Measurements from ENCODE around the gene DPP10.
A peak's percentile ranks its signal among the peaks of the same experiment; 100 is the strongest.

DPP10 gene

GRCh38 chr2:115606350-115606749 is 1163.9 kb downstream of the DPP10 start:
- Histone ChIP-seq H2AFZ (ENCODE audit: low read length) (peak overlapping the region; percentile 53), H2BK15ac (ENCODE audit: low read length) (no peak overlapping the region), H3K23ac (ENCODE audit: low read depth, low read length, poor library complexity) (no peak overlapping the region), H2BK12ac (ENCODE audit: low read length) (no peak overlapping the region), H3K27ac (replicated peaks; ENCODE audit: low read length) (no peak overlapping the region), H3K4ac (ENCODE audit: low read length) (no peak overlapping the region), H3K27me3 (ENCODE audit: control insufficient read depth in 3 of 3, insufficient read depth in 3 of 3, low read depth in 1 of 3, low read length in 3 of 3) (no peaks in the 10 kb centered on the region), H4K91ac (ENCODE audit: low read depth, low read length, poor library complexity) (no peak overlapping the region), H2BK120ac (ENCODE audit: low read depth, low read length) (no peak overlapping the region), H3K79me1 (ENCODE audit: low read depth, low read length) (no peaks in the 10 kb centered on the region), H3K4me1 (ENCODE audit: control insufficient read depth in 2 of 2, insufficient read depth in 1 of 2, low read depth in 1 of 2, low read length in 2 of 2) (no peaks in the 10 kb centered on the region), H3K9me3 (replicated peaks in 1 of 2; ENCODE audit: control insufficient read depth in 2 of 2, insufficient read depth in 1 of 2, low read depth in 1 of 2, low read length in 2 of 2) (no peaks in the 10 kb centered on the region), H3K4me2 (ENCODE audit: insufficient read depth, low read length, poor library complexity, severe bottlenecking) (no peak overlapping the region), H3K9ac (ENCODE audit: low read depth, low read length, poor library complexity) (no peak overlapping the region), H3K4me3 (ENCODE audit: low read length in 2 of 2) (no peak overlapping the region), H4K8ac (ENCODE audit: low read depth, low read length) (no peak overlapping the region), H3K18ac (ENCODE audit: low read length) (no peak overlapping the region), H3K36me3 (replicated peaks in 1 of 2; ENCODE audit: control insufficient read depth in 2 of 2, insufficient read depth in 2 of 2, low read length in 2 of 2) (no peaks in the 10 kb centered on the region), H2BK5ac (ENCODE audit: low read length) (no peak overlapping the region), H2AK5ac (ENCODE audit: low read depth, low read length) (no peak overlapping the region), H3K14ac (ENCODE audit: low read length) (no peak overlapping the region)
- no CpG with 5 or more reads among the region's 1 CpG for WGBS, 2 donors (ENCODE audit: extremely low coverage in 2 of 2, insufficient read length in 2 of 2, insufficient replicate concordance in 1 of 2)
- DNase-seq (ENCODE audit: low spot score), result no peak

- no peaks in the 10 kb centered on the region for H3K9me3 ChIP-seq (replicated peaks in 1 of 2; ENCODE audit: control insufficient read depth in 2 of 2, insufficient read depth in 1 of 2, low read depth in 1 of 2, low read length in 2 of 2)
- no peak overlapping the region for H3K4me2 ChIP-seq (ENCODE audit: insufficient read depth, low read length, poor library complexity, severe bottlenecking)
- H3K23ac ChIP-seq (ENCODE audit: low read depth, low read length, poor library complexity), result no peak overlapping the region
- no peak overlapping the region for H3K14ac ChIP-seq (ENCODE audit: low read length)
- H3K36me3 ChIP-seq (replicated peaks in 1 of 2; ENCODE audit: control insufficient read depth in 2 of 2, insufficient read depth in 2 of 2, low read length in 2 of 2), result no peaks in the 10 kb centered on the region
- H2BK15ac ChIP-seq (ENCODE audit: low read length), result no peak overlapping the region
- H4K8ac ChIP-seq (ENCODE audit: low read depth, low read length), result no peak overlapping the region
- no peak overlapping the region for H2BK120ac ChIP-seq (ENCODE audit: low read depth, low read length)
- no peak overlapping the region for H3K9ac ChIP-seq (ENCODE audit: low read depth, low read length, poor library complexity)
- H2BK12ac ChIP-seq (ENCODE audit: low read length), result no peak overlapping the region
- H2BK5ac ChIP-seq (ENCODE audit: low read length), result no peak overlapping the region
- no peak overlapping the region for H2AK5ac ChIP-seq (ENCODE audit: low read depth, low read length)
- no peak overlapping the region for H4K91ac ChIP-seq (ENCODE audit: low read depth, low read length, poor library complexity)
- H3K79me1 ChIP-seq (ENCODE audit: low read depth, low read length), result no peaks in the 10 kb centered on the region
- no peak overlapping the region for H3K4me3 ChIP-seq (ENCODE audit: low read length in 2 of 2)
- H3K4me1 ChIP-seq (ENCODE audit: control insufficient read depth in 2 of 2, insufficient read depth in 1 of 2, low read depth in 1 of 2, low read length in 2 of 2), result peaks cover 0 to 1% of the 10 kb centered on the region in 2 donors
- H3K18ac ChIP-seq (ENCODE audit: low read length), result no peak overlapping the region
- no peak overlapping the region for H2AFZ ChIP-seq (ENCODE audit: low read length)
- no CpG with 5 or more reads among the region's 2 CpGs for WGBS, 2 donors (ENCODE audit: extremely low coverage in 2 of 2, insufficient read length in 2 of 2, insufficient replicate concordance in 1 of 2)
- no peak overlapping the region for H3K4ac ChIP-seq (ENCODE audit: low read length)
- H3K27me3 ChIP-seq (ENCODE audit: control insufficient read depth in 3 of 3, insufficient read depth in 3 of 3, low read depth in 1 of 3, low read length in 3 of 3), result no peaks in the 10 kb centered on the region
- no peak overlapping the region for H3K27ac ChIP-seq (replicated peaks; ENCODE audit: low read length)
- DNase-seq (ENCODE audit: low spot score), result no peak
These were observed 1167.5 kb downstream of the DPP10 start for GRCh38 chr2:115609978-115610377.

- Histone ChIP-seq H2BK12ac (ENCODE audit: low read length) (no peak overlapping the region), H3K79me1 (ENCODE audit: low read depth, low read length) (no peaks in the 10 kb centered on the region), H2BK120ac (ENCODE audit: low read depth, low read length) (no peak overlapping the region), H4K91ac (ENCODE audit: low read depth, low read length, poor library complexity) (no peak overlapping the region), H4K8ac (ENCODE audit: low read depth, low read length) (no peak overlapping the region), H3K27me3 (ENCODE audit: control insufficient read depth in 3 of 3, insufficient read depth in 3 of 3, low read depth in 1 of 3, low read length in 3 of 3) (no peaks in the 10 kb centered on the region), H2BK15ac (ENCODE audit: low read length) (no peak overlapping the region), H3K4me3 (ENCODE audit: low read length in 2 of 2) (no peak overlapping the region), H2AK5ac (ENCODE audit: low read depth, low read length) (no peak overlapping the region), H3K4me2 (ENCODE audit: insufficient read depth, low read length, poor library complexity, severe bottlenecking) (no peak overlapping the region), H3K9ac (ENCODE audit: low read depth, low read length, poor library complexity) (no peak overlapping the region), H2BK5ac (ENCODE audit: low read length) (no peak overlapping the region), H3K4ac (ENCODE audit: low read length) (no peak overlapping the region), H3K27ac (replicated peaks; ENCODE audit: low read length) (no peak overlapping the region), H3K4me1 (ENCODE audit: control insufficient read depth in 2 of 2, insufficient read depth in 1 of 2, low read depth in 1 of 2, low read length in 2 of 2) (peaks cover 0 to 2% of the 10 kb centered on the region in 2 donors), H3K36me3 (replicated peaks in 1 of 2; ENCODE audit: control insufficient read depth in 2 of 2, insufficient read depth in 2 of 2, low read length in 2 of 2) (no peaks in the 10 kb centered on the region), H3K23ac (ENCODE audit: low read depth, low read length, poor library complexity) (no peak overlapping the region), H3K9me3 (replicated peaks in 1 of 2; ENCODE audit: control insufficient read depth in 2 of 2, insufficient read depth in 1 of 2, low read depth in 1 of 2, low read length in 2 of 2) (no peaks in the 10 kb centered on the region), H2AFZ (ENCODE audit: low read length) (no peak overlapping the region), H3K14ac (ENCODE audit: low read length) (no peak overlapping the region), H3K18ac (ENCODE audit: low read length) (no peak overlapping the region)
- no CpG with 5 or more reads among the region's 3 CpGs for WGBS, 2 donors (ENCODE audit: extremely low coverage in 2 of 2, insufficient read length in 2 of 2, insufficient replicate concordance in 1 of 2)
- no peak for DNase-seq (ENCODE audit: low spot score)
These were observed 1168.4 kb downstream of the DPP10 start for GRCh38 chr2:115610888-115611287.

DNA sequence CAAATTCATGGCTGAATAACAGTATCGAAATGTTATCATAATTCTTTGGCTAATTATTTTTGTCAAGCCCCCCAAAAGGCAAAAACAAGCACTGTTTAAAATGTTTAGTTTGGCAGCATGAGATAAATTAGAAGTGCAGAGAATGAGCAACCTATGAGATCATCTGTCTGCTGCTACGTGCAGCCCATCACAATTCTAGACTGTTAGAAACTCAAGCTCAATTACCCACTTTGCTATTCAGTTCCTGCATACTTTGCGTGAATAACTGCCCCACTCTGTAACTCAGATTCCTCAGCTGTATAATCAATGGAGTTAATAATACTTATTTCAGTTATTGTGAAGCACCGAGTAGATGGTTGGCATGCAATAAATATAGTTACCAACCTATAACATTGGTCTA is 1181.9 kb downstream of the DPP10 start:
- no peaks in the 10 kb centered on the region for H3K9me3 ChIP-seq (replicated peaks in 1 of 2; ENCODE audit: control insufficient read depth in 2 of 2, insufficient read depth in 1 of 2, low read depth in 1 of 2, low read length in 2 of 2)
- H4K8ac ChIP-seq (ENCODE audit: low read depth, low read length), result no peak overlapping the region
- no peak overlapping the region for H2AK5ac ChIP-seq (ENCODE audit: low read depth, low read length)
- H3K4me1 ChIP-seq (ENCODE audit: control insufficient read depth in 2 of 2, insufficient read depth in 1 of 2, low read depth in 1 of 2, low read length in 2 of 2), result peaks cover 0 to 3% of the 10 kb centered on the region in 2 donors
- H3K27me3 ChIP-seq (ENCODE audit: control insufficient read depth in 3 of 3, insufficient read depth in 3 of 3, low read depth in 1 of 3, low read length in 3 of 3), result no peaks in the 10 kb centered on the region
- H3K14ac ChIP-seq (ENCODE audit: low read length), result no peak overlapping the region
- no peaks in the 10 kb centered on the region for H3K79me1 ChIP-seq (ENCODE audit: low read depth, low read length)
- H3K4me2 ChIP-seq (ENCODE audit: insufficient read depth, low read length, poor library complexity, severe bottlenecking), result no peak overlapping the region
- no peak overlapping the region for H3K18ac ChIP-seq (ENCODE audit: low read length)
- H2BK15ac ChIP-seq (ENCODE audit: low read length), result no peak overlapping the region
- no CpG with 5 or more reads among the region's 4 CpGs for WGBS, 2 donors (ENCODE audit: extremely low coverage in 2 of 2, insufficient read length in 2 of 2, insufficient replicate concordance in 1 of 2)
- H3K4me3 ChIP-seq (ENCODE audit: low read length in 2 of 2), result no peak overlapping the region
- H4K91ac ChIP-seq (ENCODE audit: low read depth, low read length, poor library complexity), result no peak overlapping the region
- no peak overlapping the region for H2BK12ac ChIP-seq (ENCODE audit: low read length)
- H3K36me3 ChIP-seq (replicated peaks in 1 of 2; ENCODE audit: control insufficient read depth in 2 of 2, insufficient read depth in 2 of 2, low read length in 2 of 2), result no peaks in the 10 kb centered on the region
- H2BK5ac ChIP-seq (ENCODE audit: low read length), result no peak overlapping the region
- no peak overlapping the region for H3K9ac ChIP-seq (ENCODE audit: low read depth, low read length, poor library complexity)
- H2AFZ ChIP-seq (ENCODE audit: low read length), result no peak overlapping the region
- no peak overlapping the region for H2BK120ac ChIP-seq (ENCODE audit: low read depth, low read length)
- H3K4ac ChIP-seq (ENCODE audit: low read length), result no peak overlapping the region
- H3K23ac ChIP-seq (ENCODE audit: low read depth, low read length, poor library complexity), result no peak overlapping the region
- no peak overlapping the region for H3K27ac ChIP-seq (replicated peaks; ENCODE audit: low read length)
- no peak for DNase-seq (ENCODE audit: low spot score)
